PC-9 (cell line): ENCODE measurements around the gene SLC18A3. TPM values are rescaled to one million over a fixed set of nuclear protein-coding genes. Genes with fewer than 3 reads are reported as not detected.
A peak's percentile ranks its signal among the peaks of the same experiment; 100 is the strongest.

Source experiments
- BruUV-seq: library from RNA; stranded (reverse); fragments of 400-500 nt; replicated peaks from 2 replicates; lab custom pipeline; 2021; lab: Mats Ljungman, UMichigan
- CTCF ChIA-PET: fragments of 300-600 bp; sonication (Branson Sonifier 250); formaldehyde crosslinking; loops from one replicate; lab custom pipeline; 2022; ENCODE audit warnings: antibody characterized with exemption; lab: Charles Lee
- POLR2A ChIA-PET: fragments of 300-600 bp; sonication (Branson Sonifier 250); formaldehyde crosslinking; loops from one replicate; lab custom pipeline; 2022; ENCODE audit warnings: antibody characterized with exemption; ENCODE audit not compliant: unreplicated experiment; lab: Charles Lee
- DNase-seq, 2 experiments: peaks; one replicate each; pipeline versions ENCODE4 v3.0.0 to v3.0.0-alpha.2; 2015 to 2022; ENCODE audit warnings: mixed read lengths in 1 of 2
- H2AFZ ChIP-seq: fragments of 200-600 bp; sonication (generic); 2 replicates; pipeline ENCODE4 v1.8.1; 2017; ENCODE audit warnings: antibody characterized with exemption
- H3F3A ChIP-seq: fragments of 200-600 bp; sonication (generic); 2 replicates; pipeline ENCODE4 v1.8.1; 2017; ENCODE audit warnings: antibody characterized with exemption, mild to moderate bottlenecking, low read depth; ENCODE audit not compliant: insufficient read depth
- H3K27ac ChIP-seq: fragments of 200-600 bp; sonication (generic); 2 replicates; pipeline ENCODE4 v1.6.1; 2016; ENCODE audit warnings: mixed run types
- H3K27me3 ChIP-seq: fragments of 200-600 bp; sonication (generic); 2 replicates; pipeline ENCODE4 v1.6.1; 2016; ENCODE audit warnings: low read depth, mixed run types; ENCODE audit not compliant: insufficient read depth
- H3K36me3 ChIP-seq: fragments of 200-600 bp; sonication (generic); 2 replicates; pipeline ENCODE4 v1.6.1; 2016; ENCODE audit warnings: low read depth, mixed run types
- H3K4me1 ChIP-seq: fragments of 200-600 bp; sonication (generic); replicated peaks from 2 replicates; pipeline ENCODE4 v1.6.1; 2016; ENCODE audit warnings: mixed run types; ENCODE audit not compliant: insufficient read depth
- H3K4me2 ChIP-seq: fragments of 200-600 bp; sonication (generic); 2 replicates; pipeline ENCODE4 v1.6.1; 2017; ENCODE audit warnings: mixed run types
- H3K4me3 ChIP-seq: fragments of 200-600 bp; sonication (generic); 2 replicates; pipeline ENCODE4 v1.6.1; 2016; ENCODE audit warnings: mixed run types
- H3K79me2 ChIP-seq: fragments of 200-600 bp; sonication (generic); 2 replicates; pipeline ENCODE4 v1.6.1; 2017; ENCODE audit warnings: low read depth, mixed run types
- H3K9me2 ChIP-seq: fragments of 200-600 bp; sonication (generic); 2 replicates; pipeline ENCODE4 v1.8.1; 2017; ENCODE audit warnings: mild to moderate bottlenecking; ENCODE audit not compliant: insufficient read depth
- H3K9me3 ChIP-seq: fragments of 200-600 bp; sonication (generic); 2 replicates; pipeline ENCODE4 v1.8.1; 2016; ENCODE audit warnings: low read depth; ENCODE audit not compliant: insufficient read depth
- H4K20me1 ChIP-seq: fragments of 200-600 bp; sonication (generic); 2 replicates; pipeline ENCODE4 v1.8.1; 2017; ENCODE audit not compliant: insufficient read depth
- EZH2 ChIP-seq: fragments of 200-600 bp; sonication (generic); IDR thresholded peaks from 2 replicates; pipeline ENCODE4 v1.8.0; 2017; ENCODE audit warnings: antibody characterized with exemption, low read depth
- intact Hi-C: fragments of 100-400 bp; cut with micrococcal nuclease; formaldehyde crosslinking; loops from one replicate; pipeline ENCODE4 v1.10.0; 2022; ENCODE audit not compliant: unreplicated experiment
- total RNA-seq: library from RNA; stranded (reverse); gene quantifications from 2 replicates; pipeline ENCODE4 v1.2.3, GENCODE V29; 2021
- TF ChIP-seq, protein P1 (sequence below): fragments of 200-600 bp; sonication (generic); conservative IDR thresholded peaks from 2 replicates; pipeline ENCODE4 v1.6.1; 2017; ENCODE audit warnings: mixed run types, antibody characterized with exemption, mild to moderate bottlenecking, moderate library complexity

Gene SLC18A3
- total RNA-seq, 1 experiment from 2014 or later: not detected

DNA sequence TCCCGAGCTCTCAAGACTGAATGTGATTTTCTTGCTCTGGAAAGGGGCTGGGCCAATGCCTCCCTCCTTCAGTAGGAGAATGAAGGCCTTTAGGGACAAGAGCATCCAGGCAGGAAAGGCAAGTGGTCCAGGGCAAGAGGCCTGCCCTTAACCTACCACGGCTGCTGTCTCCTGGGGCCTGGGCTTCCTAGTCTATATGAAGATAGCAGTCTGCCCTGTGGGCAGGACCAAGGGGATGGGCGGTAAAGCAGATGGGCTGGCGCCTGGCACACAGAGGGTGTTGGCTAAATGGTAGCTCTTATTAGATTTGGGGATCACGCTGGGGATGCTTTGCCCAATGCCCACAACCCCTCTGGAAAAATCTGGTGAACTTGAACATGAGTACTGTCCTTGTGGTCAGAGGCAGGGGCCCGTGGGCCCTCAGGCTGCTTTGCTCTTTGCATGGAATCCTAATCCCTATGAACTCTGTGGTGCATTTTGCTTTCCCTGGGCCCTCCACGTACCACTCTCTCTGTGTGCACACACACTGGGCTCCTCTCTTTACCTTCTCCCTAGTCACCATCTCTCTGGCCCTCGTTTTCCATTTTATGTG lies 24.1 kb downstream of the SLC18A3 start:
- no peak for DNase-seq
- no peak overlapping the region for H3K4me3 ChIP-seq
- peaks cover 5% of the 10 kb centered on the region; the same call in 1 of the 2 replicates for H3K27me3 ChIP-seq
- H3F3A ChIP-seq: no peaks in the 10 kb centered on the region
- H3K36me3 ChIP-seq: no peaks in the 10 kb centered on the region
- ChIA-PET CTCF (no interaction called here), POLR2A (no interaction called here)
- H3K9me3 ChIP-seq: no peaks in the 10 kb centered on the region
- no peaks in the 10 kb centered on the region for H3K79me2 ChIP-seq
- intact Hi-C loops: no loop called here
- TF ChIP-seq, protein P1, sequence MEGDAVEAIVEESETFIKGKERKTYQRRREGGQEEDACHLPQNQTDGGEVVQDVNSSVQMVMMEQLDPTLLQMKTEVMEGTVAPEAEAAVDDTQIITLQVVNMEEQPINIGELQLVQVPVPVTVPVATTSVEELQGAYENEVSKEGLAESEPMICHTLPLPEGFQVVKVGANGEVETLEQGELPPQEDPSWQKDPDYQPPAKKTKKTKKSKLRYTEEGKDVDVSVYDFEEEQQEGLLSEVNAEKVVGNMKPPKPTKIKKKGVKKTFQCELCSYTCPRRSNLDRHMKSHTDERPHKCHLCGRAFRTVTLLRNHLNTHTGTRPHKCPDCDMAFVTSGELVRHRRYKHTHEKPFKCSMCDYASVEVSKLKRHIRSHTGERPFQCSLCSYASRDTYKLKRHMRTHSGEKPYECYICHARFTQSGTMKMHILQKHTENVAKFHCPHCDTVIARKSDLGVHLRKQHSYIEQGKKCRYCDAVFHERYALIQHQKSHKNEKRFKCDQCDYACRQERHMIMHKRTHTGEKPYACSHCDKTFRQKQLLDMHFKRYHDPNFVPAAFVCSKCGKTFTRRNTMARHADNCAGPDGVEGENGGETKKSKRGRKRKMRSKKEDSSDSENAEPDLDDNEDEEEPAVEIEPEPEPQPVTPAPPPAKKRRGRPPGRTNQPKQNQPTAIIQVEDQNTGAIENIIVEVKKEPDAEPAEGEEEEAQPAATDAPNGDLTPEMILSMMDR: no peak
- TF ChIP-seq EZH2: no peak
- H3K9me2 ChIP-seq: no peaks in the 10 kb centered on the region; the same call in 1 of the 2 replicates
- no peak overlapping the region for H3K4me2 ChIP-seq
- H3K4me1 ChIP-seq: peaks cover 6% of the 10 kb centered on the region; the same call in 1 of the 2 replicates
- BruUV-seq: no TSS peak
- 0 out of 2 replicates have a peak, but pooled peaks cover 3% of the 10 kb centered on the region for H4K20me1 ChIP-seq
- no peak overlapping the region for H3K27ac ChIP-seq
- H2AFZ ChIP-seq: no peak overlapping the region

DNA sequence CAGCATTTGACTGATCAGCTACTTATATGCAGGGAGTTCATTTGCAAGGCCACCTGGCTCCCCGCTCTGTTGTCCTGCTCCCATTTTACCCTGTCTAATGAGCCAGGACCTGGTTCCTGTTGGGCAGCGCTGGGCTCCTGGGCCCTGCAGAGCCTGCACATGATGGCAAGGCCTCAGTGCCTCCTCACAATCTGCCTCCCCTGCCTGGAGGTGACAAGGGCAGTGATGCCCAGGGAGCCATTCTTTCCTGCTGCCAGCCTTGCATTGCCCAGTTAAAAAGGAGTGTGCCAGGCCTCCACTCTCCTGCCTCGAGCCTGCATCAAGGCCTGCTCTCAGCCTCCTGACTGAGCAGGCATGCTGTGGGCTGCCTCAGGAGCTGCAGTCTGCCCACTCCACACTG lies 32.2 kb downstream of the SLC18A3 start:
- no peaks in the 10 kb centered on the region for H3K9me3 ChIP-seq
- intact Hi-C loops: no loop called here
- H3K36me3 ChIP-seq: no peaks in the 10 kb centered on the region
- H3K79me2 ChIP-seq: no peaks in the 10 kb centered on the region
- peaks cover 38% of the 10 kb centered on the region for H3K27me3 ChIP-seq
- H2AFZ ChIP-seq: no peak overlapping the region
- H4K20me1 ChIP-seq: 0 out of 2 replicates have a peak, but pooled peaks cover 3% of the 10 kb centered on the region
- H3F3A ChIP-seq: no peaks in the 10 kb centered on the region
- H3K4me1 ChIP-seq: no peaks in the 10 kb centered on the region
- TF ChIP-seq, protein P1: no peak
- no peak for TF ChIP-seq EZH2
- no peak overlapping the region for H3K4me3 ChIP-seq
- no TSS peak for BruUV-seq
- H3K27ac ChIP-seq: no peak overlapping the region
- ChIA-PET POLR2A (no interaction called here), CTCF (no interaction called here)
- H3K4me2 ChIP-seq: no peak overlapping the region
- no peaks in the 10 kb centered on the region; the same call in 1 of the 2 replicates for H3K9me2 ChIP-seq
- no peak for DNase-seq

DNA sequence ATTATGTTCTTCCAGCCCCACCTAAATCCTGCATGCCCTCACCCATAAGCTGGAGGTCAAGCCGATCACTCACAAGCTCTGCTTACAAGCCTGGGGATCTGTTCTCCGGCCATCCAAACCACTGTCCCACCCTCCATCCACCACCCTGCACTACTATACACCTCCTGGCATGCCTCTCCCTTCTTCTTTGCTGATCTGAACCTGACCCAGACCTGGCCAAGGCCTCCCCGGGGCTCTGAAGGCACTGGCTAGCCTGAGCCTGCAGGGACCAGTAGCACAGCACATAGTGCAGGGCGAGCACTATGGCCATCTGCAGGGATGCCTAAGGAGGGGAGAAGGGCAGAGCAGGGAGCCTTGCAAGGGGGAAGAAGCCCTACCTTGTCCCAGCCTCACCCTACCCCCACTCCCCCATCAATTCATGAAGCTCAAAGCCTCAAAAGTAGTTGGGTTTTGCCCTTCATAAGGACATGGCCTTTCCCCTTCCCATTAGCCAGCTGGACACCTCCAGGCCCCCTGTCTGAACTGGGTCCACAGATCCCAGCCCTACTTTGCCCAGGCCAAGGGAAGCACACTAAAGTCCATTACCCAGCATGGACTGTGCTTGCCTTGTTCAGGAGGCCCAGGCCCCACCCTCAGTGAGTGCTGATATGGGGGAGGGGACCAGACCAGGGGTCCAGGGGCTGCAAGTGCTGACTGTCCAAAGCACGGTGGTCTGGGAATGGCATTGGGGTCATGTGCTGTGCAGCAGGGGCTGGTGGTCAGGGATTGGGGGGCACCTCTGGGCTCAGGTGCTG lies 33.3 kb downstream of the SLC18A3 start:
- Histone ChIP-seq H3K9me3 (no peaks in the 10 kb centered on the region), H3K4me1 (no peaks in the 10 kb centered on the region), H2AFZ (no peak overlapping the region), H3K4me3 (no peak overlapping the region), H4K20me1 (no peaks in the 10 kb centered on the region), H3F3A (no peaks in the 10 kb centered on the region), H3K36me3 (no peaks in the 10 kb centered on the region), H3K27me3 (peaks cover 38% of the 10 kb centered on the region), H3K27ac (no peak overlapping the region), H3K4me2 (no peak overlapping the region), H3K9me2 (no peaks in the 10 kb centered on the region), H3K79me2 (no peaks in the 10 kb centered on the region)
- peak in 1 of 2 experiments; percentile 6 for DNase-seq
- ChIA-PET CTCF (no interaction called here), POLR2A (no interaction called here)
- no TSS peak for BruUV-seq
- intact Hi-C loops: no loop called here
- TF ChIP-seq, protein P1: no peak
- TF ChIP-seq EZH2: no peak
